ENCODE results near the gene STAT2. TPM values are rescaled to one million over a fixed set of nuclear protein-coding genes. Genes with fewer than 3 reads are reported as not detected.

Gene STAT2
- total and polyA plus RNA-seq, 8 donors, result 22.6 to 245 (median 92.6) TPM

DNA sequence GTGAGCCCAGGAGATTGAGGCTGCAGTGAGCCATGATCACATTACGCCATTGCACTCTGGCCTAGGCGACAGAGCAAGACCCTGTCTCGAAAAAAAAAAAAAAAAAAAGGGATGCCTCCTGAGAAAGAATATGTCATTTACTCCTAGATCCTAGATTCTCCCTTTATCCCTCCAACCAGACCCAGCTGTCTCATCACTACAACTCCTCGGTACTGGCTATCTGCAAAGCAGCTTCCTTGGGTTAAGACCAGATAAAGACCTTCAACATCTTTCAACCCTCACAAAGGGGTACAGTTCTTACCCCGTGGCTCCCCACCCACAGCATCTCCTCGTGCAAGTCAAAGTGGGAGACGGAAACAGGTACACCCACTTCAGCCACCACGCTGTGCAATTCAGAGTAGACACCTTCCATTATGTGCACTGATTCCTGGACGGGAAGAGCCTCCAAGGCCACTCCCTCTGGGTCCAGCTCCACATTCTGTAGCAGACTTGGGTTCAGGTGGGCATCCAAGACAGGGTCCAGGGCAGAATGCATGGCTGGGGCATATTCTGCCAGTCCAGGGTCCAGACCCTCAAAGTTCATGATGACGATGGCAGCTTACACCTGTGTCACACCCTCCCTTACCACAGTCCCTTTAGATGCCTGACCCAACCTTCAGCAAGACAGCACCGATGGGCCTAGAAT, 27.3 kb downstream of the STAT2 start:
- H3K4me3 ChIP-seq, result peak overlapping the region; percentile 52 to 70 (median 56)
- TF ChIP-seq POLR2AphosphoS5 (IDR thresholded peaks at IDR 0.05) (no peak), POLR2A (IDR thresholded peaks at IDR 0.05) (no peak), EP300 (IDR thresholded peaks at IDR 0.05) (no peak)
- TF ChIP-seq, protein P1, sequence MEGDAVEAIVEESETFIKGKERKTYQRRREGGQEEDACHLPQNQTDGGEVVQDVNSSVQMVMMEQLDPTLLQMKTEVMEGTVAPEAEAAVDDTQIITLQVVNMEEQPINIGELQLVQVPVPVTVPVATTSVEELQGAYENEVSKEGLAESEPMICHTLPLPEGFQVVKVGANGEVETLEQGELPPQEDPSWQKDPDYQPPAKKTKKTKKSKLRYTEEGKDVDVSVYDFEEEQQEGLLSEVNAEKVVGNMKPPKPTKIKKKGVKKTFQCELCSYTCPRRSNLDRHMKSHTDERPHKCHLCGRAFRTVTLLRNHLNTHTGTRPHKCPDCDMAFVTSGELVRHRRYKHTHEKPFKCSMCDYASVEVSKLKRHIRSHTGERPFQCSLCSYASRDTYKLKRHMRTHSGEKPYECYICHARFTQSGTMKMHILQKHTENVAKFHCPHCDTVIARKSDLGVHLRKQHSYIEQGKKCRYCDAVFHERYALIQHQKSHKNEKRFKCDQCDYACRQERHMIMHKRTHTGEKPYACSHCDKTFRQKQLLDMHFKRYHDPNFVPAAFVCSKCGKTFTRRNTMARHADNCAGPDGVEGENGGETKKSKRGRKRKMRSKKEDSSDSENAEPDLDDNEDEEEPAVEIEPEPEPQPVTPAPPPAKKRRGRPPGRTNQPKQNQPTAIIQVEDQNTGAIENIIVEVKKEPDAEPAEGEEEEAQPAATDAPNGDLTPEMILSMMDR (IDR thresholded peaks at IDR 0.05), result no peak
- H3K9me3 ChIP-seq, result no peaks in the 10 kb centered on the region
- H3K27ac ChIP-seq, result peak overlapping the region; percentile 86 to 98 (median 95)
- intact Hi-C loops (cut with DNase I; ENCODE audit: low total_unique reads), result no loop called here
- H3K4me1 ChIP-seq, result peaks cover 11 to 22% (median 16%) of the 10 kb centered on the region in 4 donors
- WGBS, 5 donors, result 92 to 96% (median 93%) methylated on average over 11 of the region's 11 CpGs
- peaks cover 2 to 12% (median 11%) of the 10 kb centered on the region in 4 donors for H3K36me3 ChIP-seq
- H3K27me3 ChIP-seq, result no peaks in the 10 kb centered on the region
- DNase-seq, result no peak

DNA sequence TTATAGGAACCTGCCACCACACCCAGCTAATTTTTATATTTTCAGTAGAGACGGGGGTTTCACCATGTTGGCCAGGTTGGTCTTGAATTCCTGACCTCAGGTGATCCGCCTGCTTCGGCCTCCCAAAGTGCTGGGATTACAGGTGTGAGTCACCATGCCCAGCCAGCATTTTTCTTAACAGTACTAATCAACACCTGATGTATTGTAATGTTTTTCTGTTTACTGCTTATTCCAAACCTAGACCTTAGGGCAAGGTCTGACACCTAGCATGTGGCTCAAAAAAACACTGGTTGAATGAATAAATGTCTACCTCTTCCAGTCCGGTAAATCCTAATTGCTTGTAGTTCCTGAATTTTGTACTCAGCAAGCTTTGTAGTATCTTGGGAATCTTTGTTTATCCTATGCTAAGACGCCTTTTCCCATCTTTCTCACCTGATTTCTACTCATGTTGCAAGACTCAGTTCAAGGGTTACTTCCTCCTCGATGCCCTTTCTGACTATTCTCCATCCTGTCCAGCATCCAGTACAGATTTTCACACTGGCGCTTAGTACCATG, 28.9 kb downstream of the STAT2 start:
- 88 to 98% (median 94%) methylated on average over 7 of the region's 7 CpGs for whole genome bisulfite sequencing, 5 donors
- TF ChIP-seq, protein P1 (IDR thresholded peaks at IDR 0.05), result no peak
- TF ChIP-seq POLR2A (IDR thresholded peaks at IDR 0.05) (no peak), EP300 (IDR thresholded peaks at IDR 0.05) (no peak), POLR2AphosphoS5 (IDR thresholded peaks at IDR 0.05) (no peak)
- no peak overlapping the region for H3K4me3 ChIP-seq
- no peaks in the 10 kb centered on the region for H3K9me3 ChIP-seq
- intact Hi-C loops (cut with DNase I; ENCODE audit: low total_unique reads), result no loop called here
- no peak for DNase-seq
- no peak overlapping the region for H3K27ac ChIP-seq
- no peaks in the 10 kb centered on the region for H3K27me3 ChIP-seq
- H3K36me3 ChIP-seq, result peaks cover 18 to 28% (median 27%) of the 10 kb centered on the region in 4 donors
- H3K4me1 ChIP-seq, result peaks cover 11 to 22% (median 16%) of the 10 kb centered on the region in 4 donors

DNA sequence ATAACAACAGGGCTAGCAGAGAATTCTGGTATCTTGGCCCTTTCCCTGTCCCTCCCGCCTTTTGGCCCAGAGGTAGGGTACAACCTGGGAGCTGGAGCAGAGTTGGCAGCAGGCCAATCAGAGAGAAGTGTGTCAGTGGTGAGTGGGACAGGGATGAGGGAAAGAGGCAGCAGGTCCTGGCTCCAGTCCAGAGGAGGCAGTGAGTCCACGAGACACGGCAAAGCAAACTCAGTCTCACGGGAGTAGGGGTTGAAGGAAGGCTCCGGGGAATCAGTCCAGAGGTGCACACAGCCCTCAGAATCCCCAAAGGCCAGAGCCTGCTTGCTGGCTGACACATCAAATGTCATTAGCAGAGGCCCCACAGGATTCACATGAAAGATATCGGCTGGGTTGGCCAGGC, 33.4 kb downstream of the STAT2 start:
- H3K9me3 ChIP-seq, result no peaks in the 10 kb centered on the region

DNA sequence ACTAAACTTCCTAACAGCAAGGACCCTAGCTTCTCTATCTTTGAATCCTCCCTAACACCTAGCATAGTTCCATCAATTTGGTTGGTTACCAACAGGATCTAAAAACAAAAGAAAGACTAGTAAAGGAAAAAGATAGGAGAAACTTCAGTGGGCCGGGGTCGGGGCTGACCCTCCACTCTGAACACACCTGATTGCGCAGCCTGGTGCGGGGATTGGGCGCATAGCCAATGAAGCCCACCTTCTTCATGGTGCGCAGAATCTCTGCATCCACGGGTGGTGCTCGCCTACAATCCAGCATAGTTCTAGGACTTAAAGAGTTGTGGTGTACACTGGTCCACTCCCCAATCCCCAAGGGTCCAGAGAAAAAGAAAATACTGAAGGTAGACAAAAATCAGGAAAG, 33.8 kb downstream of the STAT2 start:
- no peak for TF ChIP-seq POLR2AphosphoS5 (IDR thresholded peaks at IDR 0.05)
- no peak for TF ChIP-seq EP300 (IDR thresholded peaks at IDR 0.05)
- TF ChIP-seq, protein P1 (IDR thresholded peaks at IDR 0.05), result no peak
- no peak for TF ChIP-seq POLR2A (IDR thresholded peaks at IDR 0.05)
- Histone ChIP-seq H3K4me1 (no peaks in the 10 kb centered on the region), H3K9me3 (no peaks in the 10 kb centered on the region), H3K4me3 (no peak overlapping the region), H3K27me3 (no peaks in the 10 kb centered on the region), H3K27ac (no peak overlapping the region), H3K36me3 (peaks cover 54 to 77% (median 75%) of the 10 kb centered on the region in 4 donors)
- no peak for DNase-seq
- intact Hi-C loops (cut with DNase I; ENCODE audit: low total_unique reads), result no loop called here
- WGBS, 5 donors, result 94 to 98% (median 96%) methylated on average over 8 of the region's 8 CpGs

More for the DNA sequence above, 33.4 kb downstream of the STAT2 start:
- no peak overlapping the region for H3K27ac ChIP-seq
- H3K4me3 ChIP-seq, result no peak overlapping the region
- TF ChIP-seq EP300 (IDR thresholded peaks at IDR 0.05), result no peak
- TF ChIP-seq POLR2A (IDR thresholded peaks at IDR 0.05), result no peak
- TF ChIP-seq, protein P1 (IDR thresholded peaks at IDR 0.05), result no peak
- TF ChIP-seq POLR2AphosphoS5 (IDR thresholded peaks at IDR 0.05), result no peak
- no peaks in the 10 kb centered on the region for H3K27me3 ChIP-seq
- H3K4me1 ChIP-seq, result no peaks in the 10 kb centered on the region
- H3K36me3 ChIP-seq, result peaks cover 54 to 73% (median 71%) of the 10 kb centered on the region in 4 donors
- WGBS, 5 donors, result 72 to 91% (median 78%) methylated on average over 6 of the region's 6 CpGs
- intact Hi-C loops (cut with DNase I; ENCODE audit: low total_unique reads), result no loop called here
- DNase-seq, result no peak

Data from stomach (tissue), 9 donors.